GM19463 (cell line): ENCODE data around the gene MAP3K6.
"Not testable (repeated sequence)": the region's sequence is repeated elsewhere in the genome, so short reads cannot be mapped to it uniquely, and the experiment has no call there.

Source experiments
- ATAC-seq: cut with Tn5 transposase; IDR thresholded peaks from one replicate; pipeline ENCODE4 v1.9.1; 2021; ENCODE audit warnings: mild to moderate bottlenecking, moderate library complexity; ENCODE audit not compliant: unreplicated experiment

MAP3K6 gene

GRCh38 chr1:27397110-27397509 is 30.3 kb upstream of the MAP3K6 start:
- ATAC-seq, result no peak

GRCh38 chr1:27395441-27396195 is 28.9 kb upstream of the MAP3K6 start:
- ATAC-seq, result no peak

DNA sequence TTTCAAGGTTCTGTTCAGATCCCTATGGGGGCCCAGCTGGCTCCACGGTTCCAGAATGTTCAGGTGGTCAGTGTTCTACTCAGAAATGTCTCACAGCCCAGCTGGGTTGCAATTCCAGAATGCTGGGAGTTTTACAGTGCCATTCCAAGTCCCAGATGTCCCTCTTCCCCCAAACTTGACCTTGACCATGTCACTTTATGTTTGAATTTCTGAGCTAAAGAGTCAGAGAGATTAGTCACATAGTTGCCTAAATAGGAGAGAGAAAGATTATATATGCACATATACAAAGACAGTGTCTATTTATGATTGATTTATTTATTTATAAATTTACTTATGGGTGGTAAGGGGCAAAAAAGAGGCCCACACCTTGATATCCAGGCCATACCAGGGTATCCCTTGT is 28.2 kb upstream of the MAP3K6 start:
- no peak for ATAC-seq

GRCh38 chr1:27394282-27394658 is 27.5 kb upstream of the MAP3K6 start:
- ATAC-seq, result no peak

DNA sequence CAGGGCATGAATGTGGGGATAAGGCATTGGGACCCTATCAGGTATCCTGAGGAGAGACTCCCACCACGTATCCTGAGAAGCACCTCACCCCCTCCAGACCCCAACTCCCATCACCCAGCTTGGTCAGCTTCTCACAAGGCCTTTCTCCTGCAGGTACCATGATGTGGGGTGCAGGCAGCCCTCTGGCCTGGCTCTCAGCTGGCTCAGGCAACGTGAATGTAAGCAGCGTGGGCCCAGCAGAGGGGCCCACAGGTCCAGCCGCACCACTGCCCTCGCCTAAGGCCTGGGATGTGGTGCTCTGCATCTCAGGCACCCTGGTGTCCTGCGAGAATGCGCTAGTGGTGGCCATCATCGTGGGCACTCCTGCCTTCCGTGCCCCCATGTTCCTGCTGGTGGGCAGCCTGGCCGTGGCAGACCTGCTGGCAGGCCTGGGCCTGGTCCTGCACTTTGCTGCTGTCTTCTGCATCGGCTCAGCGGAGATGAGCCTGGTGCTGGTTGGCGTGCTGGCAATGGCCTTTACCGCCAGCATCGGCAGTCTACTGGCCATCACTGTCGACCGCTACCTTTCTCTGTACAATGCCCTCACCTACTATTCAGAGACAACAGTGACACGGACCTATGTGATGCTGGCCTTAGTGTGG is 27.0 kb upstream of the MAP3K6 start:
- no peak for ATAC-seq

DNA sequence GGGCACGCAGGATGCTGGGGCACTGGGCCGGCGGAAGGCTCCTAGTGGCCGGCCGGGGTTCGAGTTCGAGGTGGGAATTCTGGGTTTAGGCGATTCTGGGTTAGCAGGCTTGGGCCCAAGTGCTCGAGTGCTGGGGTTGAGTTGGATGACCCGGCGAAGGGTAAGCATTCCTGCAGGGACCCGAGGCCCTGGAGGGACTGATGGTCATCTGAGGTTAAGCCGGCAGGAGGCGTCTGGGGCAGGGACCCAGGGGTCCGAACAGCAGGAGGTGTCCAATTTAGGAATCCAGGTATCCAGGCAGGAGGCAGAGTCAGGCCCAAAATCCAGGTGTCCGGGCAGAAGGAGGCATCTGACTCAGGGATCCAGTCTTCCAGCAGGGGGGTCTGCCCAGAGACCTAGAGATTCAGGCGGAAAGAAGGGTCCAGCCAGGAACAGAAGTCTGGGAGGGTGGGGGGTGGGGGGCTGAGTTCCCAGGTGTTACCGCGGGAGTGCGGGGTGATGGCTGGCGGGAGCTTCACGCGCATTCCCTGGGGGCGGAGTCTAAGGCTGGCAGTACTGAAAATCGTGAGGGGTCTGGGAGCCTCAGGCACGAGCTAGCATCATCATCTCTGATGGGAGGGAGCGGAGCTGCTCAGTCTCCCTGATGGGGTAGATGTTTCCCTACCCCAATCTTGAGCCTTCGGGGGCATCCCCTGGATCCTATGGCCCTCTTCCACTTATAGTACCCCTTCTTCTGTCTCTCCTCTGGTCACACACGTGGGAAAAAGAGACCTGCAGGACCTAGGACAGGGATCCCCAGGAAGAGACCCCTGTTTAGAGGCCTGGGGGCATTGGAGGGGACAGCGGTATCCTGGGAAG is 26.2 kb upstream of the MAP3K6 start:
- ATAC-seq, result no peak

DNA sequence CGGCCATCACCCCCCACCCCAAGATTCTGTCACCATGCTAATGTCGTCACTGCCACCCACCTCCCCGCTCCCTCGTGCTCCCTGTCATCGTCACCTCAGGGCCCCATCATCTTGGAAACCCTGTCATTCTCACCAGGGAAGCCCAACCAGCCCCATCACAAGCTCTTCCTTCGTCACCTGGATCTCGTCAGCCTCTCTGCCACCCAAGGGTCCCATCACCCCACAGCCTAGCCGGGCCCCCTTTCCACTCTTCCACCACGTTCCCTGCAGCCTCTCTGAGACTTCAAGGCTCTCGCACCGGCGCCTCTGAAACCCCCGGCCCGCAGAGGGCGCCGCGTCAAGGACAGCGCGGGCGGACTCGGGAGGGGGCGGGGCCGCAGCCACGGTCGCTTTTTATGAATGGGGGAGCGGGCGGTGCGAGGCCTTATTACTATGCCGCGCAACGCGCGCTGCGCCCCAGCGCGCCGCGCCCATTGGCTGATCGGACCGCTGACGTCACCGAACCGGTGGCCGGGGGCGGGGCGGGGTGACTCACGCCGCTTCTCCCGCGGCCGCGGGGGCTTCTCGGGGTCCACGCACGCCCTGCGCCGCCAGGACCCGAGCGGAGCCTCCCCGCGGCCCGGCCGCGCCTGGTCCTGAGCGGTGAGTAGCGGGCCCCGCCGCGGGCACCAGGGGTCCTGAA is 25.5 kb upstream of the MAP3K6 start, which contains the start of gene GPR3:
TSS of gene GPR3 (plus strand) at position 527 of the 682 bp plus-strand sequence. CDS start 1,177 bp downstream, outside the sequence.
- ATAC-seq, result peak; percentile 87

GRCh38 chr1:27391511-27392095 is 24.8 kb upstream of the MAP3K6 start:
- no peak for ATAC-seq

DNA sequence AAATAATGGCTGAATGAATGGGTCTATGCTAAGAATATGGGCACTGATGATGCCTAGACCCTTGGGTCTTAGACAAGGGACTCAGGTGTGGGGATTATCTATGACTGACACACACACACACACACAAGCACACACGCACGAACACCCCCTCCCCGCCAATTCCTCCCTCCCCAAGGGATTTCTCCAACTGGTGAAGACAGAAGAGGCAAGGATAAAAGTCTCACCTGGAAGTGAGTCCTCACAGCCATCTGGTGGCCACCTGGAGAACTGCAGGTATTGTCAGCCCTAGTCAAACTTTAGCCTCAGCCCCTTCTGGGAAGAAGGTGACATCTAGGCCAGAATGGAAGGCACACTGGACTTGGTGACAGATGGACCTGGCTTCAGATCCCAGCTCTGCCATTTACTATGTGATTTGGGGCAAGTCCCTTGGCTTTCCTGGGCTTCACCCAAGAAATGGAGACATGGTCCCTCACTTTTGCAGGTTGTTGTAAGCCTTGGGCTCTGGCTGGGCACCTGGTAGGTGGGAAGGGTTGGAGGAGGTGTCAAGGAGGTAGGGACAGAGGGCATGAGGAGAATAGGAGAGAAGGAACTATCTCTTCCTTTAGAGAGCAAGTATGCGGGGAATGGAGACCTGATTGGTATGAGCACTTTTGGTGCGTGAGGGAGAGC is 21.7 kb upstream of the MAP3K6 start:
- no peak for ATAC-seq

GRCh38 chr1:27384797-27385196 is 18.0 kb upstream of the MAP3K6 start:
- not testable (repeated sequence) for ATAC-seq

GRCh38 chr1:27383661-27384060 is 16.9 kb upstream of the MAP3K6 start:
- no peak for ATAC-seq

DNA sequence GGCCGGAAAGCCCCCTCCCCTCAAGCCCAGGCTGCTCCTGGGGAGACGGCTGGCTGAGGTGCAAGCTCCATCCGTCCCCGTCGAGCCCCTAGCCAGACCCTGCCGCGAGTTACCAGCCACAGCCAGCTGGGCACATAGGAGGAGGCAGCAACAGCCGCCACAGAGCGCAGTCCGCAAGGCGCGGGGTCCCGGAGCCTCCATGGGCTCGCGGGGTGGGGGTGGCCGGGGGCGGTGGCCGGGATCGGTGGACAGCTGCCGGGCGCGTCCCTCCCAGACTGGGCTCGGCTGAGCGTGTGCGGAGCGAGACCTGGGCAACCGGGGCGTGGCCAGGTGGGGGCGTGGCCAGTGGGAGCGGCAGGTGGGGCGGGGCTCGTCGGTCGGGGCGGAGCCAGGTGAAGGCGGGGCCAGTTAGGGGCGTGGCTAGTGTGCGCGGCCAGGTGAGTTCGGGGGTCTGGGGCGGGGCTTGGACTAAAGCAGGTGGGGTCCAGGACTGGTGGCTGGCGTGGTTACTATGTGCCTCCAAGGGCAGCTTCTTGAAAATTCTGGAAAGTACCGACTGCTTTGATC is 16.4 kb upstream of the MAP3K6 start, which contains the start of gene CD164L2:
TSS of gene CD164L2 (minus strand) at position 295 of the 567 bp plus-strand sequence. CDS start at position 201, 94 bp downstream.
- ATAC-seq, result no peak

GRCh38 chr1:27381969-27382762 is 15.4 kb upstream of the MAP3K6 start:
- ATAC-seq, result no peak

GRCh38 chr1:27380766-27381733 is 14.3 kb upstream of the MAP3K6 start:
- ATAC-seq, result no peak

GRCh38 chr1:27380224-27380623 is 13.5 kb upstream of the MAP3K6 start:
- no peak for ATAC-seq

DNA sequence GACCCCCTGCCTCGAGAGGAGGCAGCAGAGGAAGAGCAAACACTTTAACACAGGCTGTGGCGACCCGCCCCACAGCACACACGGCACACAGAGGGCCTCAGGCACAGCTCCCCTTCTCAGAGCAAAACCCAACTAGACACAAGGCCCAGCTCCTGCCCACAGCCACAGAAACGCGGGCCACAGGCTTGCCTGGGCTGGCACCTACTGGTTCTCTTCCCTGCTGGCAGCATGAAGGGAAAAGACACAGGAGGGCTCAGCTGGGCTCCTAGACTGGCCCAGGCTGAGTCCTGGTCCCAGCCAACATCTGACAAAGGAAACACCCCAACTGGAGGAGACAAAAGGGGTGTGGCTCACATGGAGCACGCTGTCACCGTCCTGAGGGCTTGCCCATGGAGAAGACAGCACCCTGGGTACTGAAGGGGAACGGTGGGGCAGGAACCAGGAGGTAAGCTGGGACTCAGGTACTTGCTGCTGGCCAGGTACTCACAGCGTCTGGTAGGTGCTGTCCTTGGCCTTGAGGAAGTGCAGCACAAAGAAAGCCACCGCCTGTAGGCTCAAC is 12.9 kb upstream of the MAP3K6 start:
- no peak for ATAC-seq

GRCh38 chr1:27377760-27378495 is 11.2 kb upstream of the MAP3K6 start:
- ATAC-seq, result no peak
